ENCODE measurements around the gene EXOC2.

EXOC2 gene

DNA sequence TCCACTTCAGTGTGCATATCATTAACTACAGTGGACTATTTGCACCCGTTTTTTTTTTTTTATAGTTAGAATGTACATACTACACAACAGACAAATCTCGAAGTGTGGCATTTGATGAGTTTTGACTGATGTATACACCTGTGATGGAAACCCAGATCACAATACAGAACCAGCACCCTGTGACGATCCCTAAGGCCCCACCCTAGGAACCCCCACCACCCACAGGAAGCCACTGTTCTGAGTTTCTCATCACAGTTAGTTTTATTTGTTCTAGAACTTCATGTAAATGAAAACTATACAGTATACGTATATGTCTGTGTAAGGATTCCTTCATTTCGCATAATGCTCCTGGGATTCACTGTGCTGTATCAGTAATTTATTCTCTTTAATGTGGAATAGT, 198.5 kb downstream of the EXOC2 start:
- H2AK5ac ChIP-seq (ENCODE audit: low read depth, low read length): no peak overlapping the region
- no peak overlapping the region for H2AFZ ChIP-seq (ENCODE audit: low read length)
- H2BK12ac ChIP-seq (ENCODE audit: low read length): no peak overlapping the region
- no peak overlapping the region for H3K18ac ChIP-seq (ENCODE audit: low read length)
- no peak for DNase-seq (ENCODE audit: low spot score)
- no peak overlapping the region for H3K4me3 ChIP-seq (ENCODE audit: low read length in 2 of 2)
- H4K91ac ChIP-seq (ENCODE audit: low read depth, low read length, poor library complexity): no peak overlapping the region
- H3K27me3 ChIP-seq (ENCODE audit: control insufficient read depth in 3 of 3, insufficient read depth in 3 of 3, low read depth in 1 of 3, low read length in 3 of 3): no peaks in the 10 kb centered on the region
- H3K14ac ChIP-seq (ENCODE audit: low read length): no peak overlapping the region
- H2BK120ac ChIP-seq (ENCODE audit: low read depth, low read length): no peak overlapping the region
- no peaks in the 10 kb centered on the region for H3K4me1 ChIP-seq (ENCODE audit: control insufficient read depth in 2 of 2, insufficient read depth in 1 of 2, low read depth in 1 of 2, low read length in 2 of 2)
- peaks cover 2 to 18% of the 10 kb centered on the region in 2 donors for H3K36me3 ChIP-seq (replicated peaks in 1 of 2; ENCODE audit: control insufficient read depth in 2 of 2, insufficient read depth in 2 of 2, low read length in 2 of 2)
- peaks cover 0 to 10% of the 10 kb centered on the region in 2 donors for H3K9me3 ChIP-seq (replicated peaks in 1 of 2; ENCODE audit: control insufficient read depth in 2 of 2, insufficient read depth in 1 of 2, low read depth in 1 of 2, low read length in 2 of 2)
- H3K4ac ChIP-seq (ENCODE audit: low read length): no peak overlapping the region
- no peak overlapping the region for H2BK15ac ChIP-seq (ENCODE audit: low read length)
- H3K79me1 ChIP-seq (ENCODE audit: low read depth, low read length): no peaks in the 10 kb centered on the region
- no peak overlapping the region for H3K23ac ChIP-seq (ENCODE audit: low read depth, low read length, poor library complexity)
- no peak overlapping the region for H3K27ac ChIP-seq (replicated peaks; ENCODE audit: low read length)
- no peak overlapping the region for H4K8ac ChIP-seq (ENCODE audit: low read depth, low read length)
- no peak overlapping the region for H2BK5ac ChIP-seq (ENCODE audit: low read length)
- WGBS, 2 donors (ENCODE audit: extremely low coverage in 2 of 2, insufficient read length in 2 of 2, insufficient replicate concordance in 1 of 2): no CpG with 5 or more reads among the region's 5 CpGs
- H3K4me2 ChIP-seq (ENCODE audit: insufficient read depth, low read length, poor library complexity, severe bottlenecking): no peak overlapping the region
- no peak overlapping the region for H3K9ac ChIP-seq (ENCODE audit: low read depth, low read length, poor library complexity)

GRCh38 chr6:493840-494239, 199.1 kb downstream of the EXOC2 start:
- H3K4me3 ChIP-seq (ENCODE audit: low read length in 2 of 2): no peak overlapping the region
- H3K4ac ChIP-seq (ENCODE audit: low read length): no peak overlapping the region
- H3K18ac ChIP-seq (ENCODE audit: low read length): no peak overlapping the region
- no peak overlapping the region for H2BK12ac ChIP-seq (ENCODE audit: low read length)
- H3K9me3 ChIP-seq (replicated peaks in 1 of 2; ENCODE audit: control insufficient read depth in 2 of 2, insufficient read depth in 1 of 2, low read depth in 1 of 2, low read length in 2 of 2): peaks cover 0 to 10% of the 10 kb centered on the region in 2 donors
- H2BK120ac ChIP-seq (ENCODE audit: low read depth, low read length): no peak overlapping the region
- WGBS, 2 donors (ENCODE audit: extremely low coverage in 2 of 2, insufficient read length in 2 of 2, insufficient replicate concordance in 1 of 2): no CpG with 5 or more reads among the region's 6 CpGs
- H3K4me1 ChIP-seq (ENCODE audit: control insufficient read depth in 2 of 2, insufficient read depth in 1 of 2, low read depth in 1 of 2, low read length in 2 of 2): no peaks in the 10 kb centered on the region
- no peak overlapping the region for H3K4me2 ChIP-seq (ENCODE audit: insufficient read depth, low read length, poor library complexity, severe bottlenecking)
- no peak overlapping the region for H2BK15ac ChIP-seq (ENCODE audit: low read length)
- H4K91ac ChIP-seq (ENCODE audit: low read depth, low read length, poor library complexity): no peak overlapping the region
- peaks cover 2 to 19% of the 10 kb centered on the region in 2 donors for H3K36me3 ChIP-seq (replicated peaks in 1 of 2; ENCODE audit: control insufficient read depth in 2 of 2, insufficient read depth in 2 of 2, low read length in 2 of 2)
- H3K79me1 ChIP-seq (ENCODE audit: low read depth, low read length): no peaks in the 10 kb centered on the region
- no peaks in the 10 kb centered on the region for H3K27me3 ChIP-seq (ENCODE audit: control insufficient read depth in 3 of 3, insufficient read depth in 3 of 3, low read depth in 1 of 3, low read length in 3 of 3)
- no peak overlapping the region for H3K14ac ChIP-seq (ENCODE audit: low read length)
- no peak overlapping the region for H4K8ac ChIP-seq (ENCODE audit: low read depth, low read length)
- no peak overlapping the region for H3K23ac ChIP-seq (ENCODE audit: low read depth, low read length, poor library complexity)
- DNase-seq (ENCODE audit: low spot score): no peak
- no peak overlapping the region for H2AK5ac ChIP-seq (ENCODE audit: low read depth, low read length)
- no peak overlapping the region for H3K27ac ChIP-seq (replicated peaks; ENCODE audit: low read length)
- H3K9ac ChIP-seq (ENCODE audit: low read depth, low read length, poor library complexity): no peak overlapping the region
- H2AFZ ChIP-seq (ENCODE audit: low read length): no peak overlapping the region
- no peak overlapping the region for H2BK5ac ChIP-seq (ENCODE audit: low read length)

GRCh38 chr6:492816-493414, 200.0 kb downstream of the EXOC2 start:
- Histone ChIP-seq H3K4me2 (ENCODE audit: insufficient read depth, low read length, poor library complexity, severe bottlenecking) (no peak overlapping the region), H3K23ac (ENCODE audit: low read depth, low read length, poor library complexity) (no peak overlapping the region), H3K27ac (replicated peaks; ENCODE audit: low read length) (no peak overlapping the region), H4K8ac (ENCODE audit: low read depth, low read length) (no peak overlapping the region), H2AFZ (ENCODE audit: low read length) (no peak overlapping the region), H2BK120ac (ENCODE audit: low read depth, low read length) (no peak overlapping the region), H3K14ac (ENCODE audit: low read length) (no peak overlapping the region), H3K27me3 (ENCODE audit: control insufficient read depth in 3 of 3, insufficient read depth in 3 of 3, low read depth in 1 of 3, low read length in 3 of 3) (no peaks in the 10 kb centered on the region), H2BK15ac (ENCODE audit: low read length) (no peak overlapping the region), H3K4me1 (ENCODE audit: control insufficient read depth in 2 of 2, insufficient read depth in 1 of 2, low read depth in 1 of 2, low read length in 2 of 2) (no peaks in the 10 kb centered on the region), H3K9me3 (replicated peaks in 1 of 2; ENCODE audit: control insufficient read depth in 2 of 2, insufficient read depth in 1 of 2, low read depth in 1 of 2, low read length in 2 of 2) (peaks cover 0 to 10% of the 10 kb centered on the region in 2 donors), H3K4ac (ENCODE audit: low read length) (no peak overlapping the region), H3K18ac (ENCODE audit: low read length) (no peak overlapping the region), H4K91ac (ENCODE audit: low read depth, low read length, poor library complexity) (no peak overlapping the region), H3K36me3 (replicated peaks in 1 of 2; ENCODE audit: control insufficient read depth in 2 of 2, insufficient read depth in 2 of 2, low read length in 2 of 2) (peaks cover 2 to 27% of the 10 kb centered on the region in 2 donors), H3K9ac (ENCODE audit: low read depth, low read length, poor library complexity) (no peak overlapping the region), H3K79me1 (ENCODE audit: low read depth, low read length) (no peaks in the 10 kb centered on the region), H2BK12ac (ENCODE audit: low read length) (no peak overlapping the region), H2BK5ac (ENCODE audit: low read length) (no peak overlapping the region), H3K4me3 (ENCODE audit: low read length in 2 of 2) (no peak overlapping the region), H2AK5ac (ENCODE audit: low read depth, low read length) (no peak overlapping the region)
- DNase-seq (ENCODE audit: low spot score): no peak
- WGBS, 2 donors (ENCODE audit: extremely low coverage in 2 of 2, insufficient read length in 2 of 2, insufficient replicate concordance in 1 of 2): no CpG with 5 or more reads among the region's 2 CpGs

DNA sequence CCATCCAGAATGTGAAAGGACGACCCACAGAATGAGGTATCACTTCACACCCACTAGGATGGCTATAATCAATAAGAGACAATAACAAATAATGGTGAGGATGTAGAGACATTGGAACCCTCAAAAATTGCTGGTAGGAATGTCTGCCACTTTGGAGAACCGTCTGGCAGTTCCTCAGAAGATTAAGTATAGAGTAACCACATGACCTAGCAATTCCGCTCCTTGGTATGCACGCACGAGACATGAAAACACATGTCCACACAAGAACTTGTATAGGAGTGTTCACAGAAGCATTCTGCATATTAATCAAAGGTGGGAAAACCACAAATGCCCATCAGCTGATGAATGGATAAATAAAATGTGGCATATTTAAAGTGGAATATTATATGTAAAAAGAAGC, 200.8 kb downstream of the EXOC2 start:
- Histone ChIP-seq H3K9ac (ENCODE audit: low read depth, low read length, poor library complexity) (no peak overlapping the region), H3K79me1 (ENCODE audit: low read depth, low read length) (no peaks in the 10 kb centered on the region), H2BK15ac (ENCODE audit: low read length) (no peak overlapping the region), H2AK5ac (ENCODE audit: low read depth, low read length) (no peak overlapping the region), H2BK12ac (ENCODE audit: low read length) (no peak overlapping the region), H2AFZ (ENCODE audit: low read length) (no peak overlapping the region), H3K4me3 (ENCODE audit: low read length in 2 of 2) (no peak overlapping the region), H2BK5ac (ENCODE audit: low read length) (no peak overlapping the region), H3K9me3 (replicated peaks in 1 of 2; ENCODE audit: control insufficient read depth in 2 of 2, insufficient read depth in 1 of 2, low read depth in 1 of 2, low read length in 2 of 2) (peaks cover 0 to 10% of the 10 kb centered on the region in 2 donors), H3K18ac (ENCODE audit: low read length) (no peak overlapping the region), H3K27me3 (ENCODE audit: control insufficient read depth in 3 of 3, insufficient read depth in 3 of 3, low read depth in 1 of 3, low read length in 3 of 3) (no peaks in the 10 kb centered on the region), H3K27ac (replicated peaks; ENCODE audit: low read length) (no peak overlapping the region), H4K91ac (ENCODE audit: low read depth, low read length, poor library complexity) (no peak overlapping the region), H3K4me2 (ENCODE audit: insufficient read depth, low read length, poor library complexity, severe bottlenecking) (no peak overlapping the region), H3K14ac (ENCODE audit: low read length) (no peak overlapping the region), H3K4me1 (ENCODE audit: control insufficient read depth in 2 of 2, insufficient read depth in 1 of 2, low read depth in 1 of 2, low read length in 2 of 2) (no peaks in the 10 kb centered on the region), H3K23ac (ENCODE audit: low read depth, low read length, poor library complexity) (no peak overlapping the region), H3K4ac (ENCODE audit: low read length) (no peak overlapping the region), H3K36me3 (replicated peaks in 1 of 2; ENCODE audit: control insufficient read depth in 2 of 2, insufficient read depth in 2 of 2, low read length in 2 of 2) (peaks cover 2 to 31% of the 10 kb centered on the region in 2 donors), H4K8ac (ENCODE audit: low read depth, low read length) (no peak overlapping the region), H2BK120ac (ENCODE audit: low read depth, low read length) (no peak overlapping the region)
- whole genome bisulfite sequencing, 2 donors (ENCODE audit: extremely low coverage in 2 of 2, insufficient read length in 2 of 2, insufficient replicate concordance in 1 of 2): no CpG with 5 or more reads among the region's 5 CpGs
- no peak for DNase-seq (ENCODE audit: low spot score)
